GM21717 (cell line): Measurements from ENCODE around the gene ELMO1.

Experiments
- ATAC-seq: cut with Tn5 transposase; IDR thresholded peaks from one replicate; pipeline ENCODE4 v1.9.1; 2021; ENCODE audit warnings: mild to moderate bottlenecking, moderate library complexity; ENCODE audit not compliant: unreplicated experiment

The ELMO1 gene

GRCh38 chr7:37037286-37037685 lies 411.4 kb downstream of the ELMO1 start:
- no peak for ATAC-seq

- ATAC-seq: no peak
These were observed 413.0 kb downstream of the ELMO1 start for GRCh38 chr7:37035631-37036030.

GRCh38 chr7:37033141-37033540 lies 415.5 kb downstream of the ELMO1 start:
- no peak for ATAC-seq

GRCh38 chr7:37032258-37032601 lies 416.4 kb downstream of the ELMO1 start:
- no peak for ATAC-seq

- ATAC-seq: no peak
These were observed 416.9 kb downstream of the ELMO1 start for GRCh38 chr7:37031571-37032257.

- no peak for ATAC-seq
These were observed 419.7 kb downstream of the ELMO1 start for GRCh38 chr7:37028909-37029440.

GRCh38 chr7:37027557-37028341 lies 420.9 kb downstream of the ELMO1 start:
- no peak for ATAC-seq

- ATAC-seq: no peak
These were observed 421.6 kb downstream of the ELMO1 start for GRCh38 chr7:37027104-37027503.

GRCh38 chr7:37018954-37019353 lies 429.7 kb downstream of the ELMO1 start:
- ATAC-seq: peak; percentile 76

GRCh38 chr7:37016064-37016878 lies 432.4 kb downstream of the ELMO1 start:
- no peak for ATAC-seq

- no peak for ATAC-seq
These were observed 433.2 kb downstream of the ELMO1 start for GRCh38 chr7:37015353-37016034.

GRCh38 chr7:37013771-37014170 lies 434.9 kb downstream of the ELMO1 start:
- ATAC-seq: no peak

- no peak for ATAC-seq
These were observed 437.3 kb downstream of the ELMO1 start for GRCh38 chr7:37011151-37011890.

- ATAC-seq: no peak
These were observed 439.5 kb downstream of the ELMO1 start for GRCh38 chr7:37009125-37009675.

- no peak for ATAC-seq
These were observed 441.0 kb downstream of the ELMO1 start for GRCh38 chr7:37007691-37008090.

GRCh38 chr7:37007268-37007667 lies 441.4 kb downstream of the ELMO1 start:
- no peak for ATAC-seq

GRCh38 chr7:37006764-37007163 lies 441.9 kb downstream of the ELMO1 start:
- no peak for ATAC-seq

GRCh38 chr7:37000511-37000910 lies 448.2 kb downstream of the ELMO1 start:
- no peak for ATAC-seq

GRCh38 chr7:36999626-37000485 lies 448.8 kb downstream of the ELMO1 start:
- no peak for ATAC-seq
